WTC11 (cell line): ENCODE measurements around the gene PRUNE2. TPM values are rescaled to one million over a fixed set of nuclear protein-coding genes. Genes with fewer than 3 reads are reported as not detected.

Source experiments
- ATAC-seq: fragments of 200-7000 bp; cut with Tn5 transposase; 2 replicates; pipeline ENCODE4 v1.10.0; 2021; ENCODE audit warnings: mild to moderate bottlenecking, moderate library complexity
- CTCF ChIA-PET: fragments of 300-600 bp; sonication (Branson Sonifier 250); formaldehyde crosslinking; loops from one replicate; lab custom pipeline; 2021; ENCODE audit warnings: antibody characterized with exemption; lab: Charles Lee
- POLR2A ChIA-PET: fragments of 350-600 bp; sonication (Branson Sonifier 250); formaldehyde crosslinking; loops from one replicate; lab custom pipeline; 2021; ENCODE audit warnings: antibody characterized with exemption; lab: Charles Lee
- DNase-seq: peaks from one replicate; pipeline ENCODE4 v3.0.0; 2021; ENCODE audit warnings: low spot score
- H3K27ac Mint-ChIP-seq: 2 replicates; pipeline ENCODE4 v1.8.0; 2021; ENCODE audit warnings: mixed read lengths
- H3K27me3 Mint-ChIP-seq: 2 replicates; pipeline ENCODE4 v1.8.0; 2021; ENCODE audit warnings: low read depth, mild to moderate bottlenecking, moderate library complexity, mixed read lengths
- H3K36me3 Mint-ChIP-seq: 2 replicates; pipeline ENCODE4 v1.8.0; 2021; ENCODE audit warnings: mixed read lengths
- H3K4me1 Mint-ChIP-seq: 2 replicates; pipeline ENCODE4 v1.8.0; 2022; ENCODE audit warnings: mixed read lengths
- H3K4me3 Mint-ChIP-seq: 2 replicates; pipeline ENCODE4 v1.8.0; 2021; ENCODE audit warnings: mild to moderate bottlenecking, moderate library complexity, mixed read lengths
- H3K9me3 Mint-ChIP-seq: 2 replicates; pipeline ENCODE4 v1.8.0; 2021; ENCODE audit warnings: mixed read lengths
- AFF4 ChIP-seq: sonication (generic); formaldehyde crosslinking; IDR thresholded peaks from 2 replicates; pipeline ENCODE4 v1.8.1; 2023; ENCODE audit warnings: mild to moderate bottlenecking, missing genetic modification reagents, borderline replicate concordance
- AR ChIP-seq: fragments of 250-450 bp; sonication (Bioruptor Pico); IDR thresholded peaks from 2 replicates; pipeline ENCODE4 v1.9.0; 2021; ENCODE audit warnings: mild to moderate bottlenecking
- CDX4 ChIP-seq: fragments of 250-450 bp; sonication (Bioruptor Pico); IDR thresholded peaks from 2 replicates; pipeline ENCODE4 v1.9.0; 2021; ENCODE audit warnings: moderate library complexity, mild to moderate bottlenecking, inconsistent platforms, borderline replicate concordance
- CREB1 ChIP-seq: sonication (generic); formaldehyde crosslinking; IDR thresholded peaks from 2 replicates; pipeline ENCODE4 v1.8.0; 2023; ENCODE audit warnings: mild to moderate bottlenecking, missing genetic modification reagents
- ESRRA ChIP-seq: sonication (generic); formaldehyde crosslinking; IDR thresholded peaks from 2 replicates; pipeline ENCODE4 v1.8.1; 2022; ENCODE audit warnings: mild to moderate bottlenecking, missing genetic modification reagents, borderline replicate concordance
- ETV6 ChIP-seq: sonication (generic); formaldehyde crosslinking; IDR thresholded peaks from 2 replicates; pipeline ENCODE4 v1.8.1; 2022; ENCODE audit warnings: mild to moderate bottlenecking, missing genetic modification reagents
- FOXP4 ChIP-seq: sonication (generic); formaldehyde crosslinking; IDR thresholded peaks from 2 replicates; pipeline ENCODE4 v1.8.0; 2022; ENCODE audit warnings: mild to moderate bottlenecking, missing genetic modification reagents
- GRHL2 ChIP-seq: fragments of 250-450 bp; sonication (Bioruptor Pico); IDR thresholded peaks from 2 replicates; pipeline ENCODE4 v1.8.0; 2022; ENCODE audit warnings: mild to moderate bottlenecking, moderate library complexity; ENCODE audit not compliant: insufficient replicate concordance, severe bottlenecking
- HMGA2 ChIP-seq: fragments of 250-450 bp; sonication (Bioruptor Pico); IDR thresholded peaks from 2 replicates; pipeline ENCODE4 v1.4.0; 2021; ENCODE audit warnings: mild to moderate bottlenecking, moderate library complexity
- JUN ChIP-seq: sonication (generic); formaldehyde crosslinking; IDR thresholded peaks from 2 replicates; pipeline ENCODE4 v1.8.0; 2023; ENCODE audit warnings: mild to moderate bottlenecking, missing genetic modification reagents
- SOX15 ChIP-seq: fragments of 250-450 bp; sonication (Bioruptor Pico); IDR thresholded peaks from 2 replicates; pipeline ENCODE4 v1.9.0; 2021; ENCODE audit warnings: mild to moderate bottlenecking
- SP1 ChIP-seq: sonication (generic); formaldehyde crosslinking; conservative IDR thresholded peaks from 2 replicates; pipeline ENCODE4 v1.8.1; 2022; ENCODE audit warnings: missing genetic modification reagents
- TCF7 ChIP-seq: sonication (generic); formaldehyde crosslinking; IDR thresholded peaks from 2 replicates; pipeline ENCODE4 v1.8.0; 2022; ENCODE audit warnings: mild to moderate bottlenecking, low read depth, missing genetic modification reagents, moderate library complexity
- TEAD1 ChIP-seq: sonication (generic); formaldehyde crosslinking; IDR thresholded peaks from 2 replicates; pipeline ENCODE4 v1.8.0; 2022; ENCODE audit warnings: mild to moderate bottlenecking, missing genetic modification reagents
- ZBTB21 ChIP-seq: sonication (generic); formaldehyde crosslinking; IDR thresholded peaks from 2 replicates; pipeline ENCODE4 v1.8.1; 2023; ENCODE audit warnings: mild to moderate bottlenecking, missing genetic modification reagents, borderline replicate concordance
- ZMAT4 ChIP-seq: fragments of 250-450 bp; sonication (Bioruptor Pico); IDR thresholded peaks from 2 replicates; pipeline ENCODE4 v1.9.0; 2021; ENCODE audit warnings: mild to moderate bottlenecking
- ZNF121 ChIP-seq: sonication (generic); formaldehyde crosslinking; IDR thresholded peaks from 2 replicates; pipeline ENCODE4 v1.8.0; 2023; ENCODE audit warnings: missing genetic modification reagents
- ZNF232 ChIP-seq: sonication (generic); formaldehyde crosslinking; IDR thresholded peaks from 2 replicates; pipeline ENCODE4 v1.8.0; 2022; ENCODE audit warnings: mild to moderate bottlenecking, missing genetic modification reagents
- ZNF396 ChIP-seq: fragments of 250-450 bp; sonication (Bioruptor Pico); IDR thresholded peaks from 2 replicates; pipeline ENCODE4 v1.8.0; 2021; ENCODE audit warnings: mild to moderate bottlenecking, moderate library complexity, borderline replicate concordance
- ZNF671 ChIP-seq: fragments of 250-450 bp; sonication (Bioruptor Pico); IDR thresholded peaks from 2 replicates; pipeline ENCODE4 v1.8.0; 2021; ENCODE audit warnings: mild to moderate bottlenecking
- total RNA-seq: library from RNA; stranded (reverse); gene quantifications from 3 replicates; pipeline ENCODE4 v1.2.3, GENCODE V29; 2021

PRUNE2 gene
- total RNA-seq, 1 experiment from 2014 or later = 13.1 TPM

GRCh38 chr9:76572151-76572550, 333.8 kb downstream of the PRUNE2 start:
- H3K36me3 Mint-ChIP-seq = no peaks in the 10 kb centered on the region
- H3K27ac Mint-ChIP-seq = no peak overlapping the region
- H3K27me3 Mint-ChIP-seq = peaks cover 2% of the 10 kb centered on the region; the same call in 1 of the 2 replicates
- H3K4me3 Mint-ChIP-seq = 0 out of 2 replicates have a peak overlapping the region, but pooled peaks have one; percentile 53
- peaks cover 6% of the 10 kb centered on the region for H3K4me1 Mint-ChIP-seq
- TF ChIP-seq GRHL2 = no peak
- TF ChIP-seq, all 79 proteins: peak for 0
- ATAC-seq (no peak), DNase-seq (no peak)
- H3K9me3 Mint-ChIP-seq = peaks cover 11% of the 10 kb centered on the region
- ChIA-PET POLR2A (no interaction called here), CTCF (no interaction called here)

GRCh38 chr9:76571743-76572146, 334.2 kb downstream of the PRUNE2 start:
- no peak for DNase-seq
- TF ChIP-seq HMGA2 = peak; percentile 54; the same call in 1 of the 2 replicates
- TF ChIP-seq ZBTB21 = no peak
- H3K9me3 Mint-ChIP-seq = peaks cover 11% of the 10 kb centered on the region
- ChIA-PET CTCF (no interaction called here), POLR2A (no interaction called here)
- peak overlapping the region; percentile 53 for H3K4me3 Mint-ChIP-seq
- ATAC-seq = no peak
- H3K4me1 Mint-ChIP-seq = peaks cover 6% of the 10 kb centered on the region
- no peaks in the 10 kb centered on the region for H3K36me3 Mint-ChIP-seq
- no peak overlapping the region for H3K27ac Mint-ChIP-seq
- H3K27me3 Mint-ChIP-seq = peaks cover 2% of the 10 kb centered on the region; the same call in 1 of the 2 replicates

GRCh38 chr9:76571288-76571687, 334.6 kb downstream of the PRUNE2 start:
- Mint-ChIP-seq H3K36me3 (no peaks in the 10 kb centered on the region), H3K4me3 (peak overlapping the region; percentile 36), H3K27me3 (peaks cover 2% of the 10 kb centered on the region; the same call in 1 of the 2 replicates), H3K9me3 (peaks cover 11% of the 10 kb centered on the region), H3K27ac (no peak overlapping the region), H3K4me1 (peaks cover 6% of the 10 kb centered on the region)
- DNase-seq (no peak), ATAC-seq (no peak)
- CTCF ChIA-PET = no interaction called here
- no peak for TF ChIP-seq ZNF671 (CRISPR knock-in tag)
- no peak for TF ChIP-seq ZNF396
- no peak for TF ChIP-seq GRHL2
- no peak for TF ChIP-seq AFF4 (CRISPR knock-in tag)
- no peak for TF ChIP-seq ZNF121 (CRISPR knock-in tag)
- TF ChIP-seq ETV6 (CRISPR knock-in tag) = no peak
- TF ChIP-seq TEAD1 (CRISPR knock-in tag) = no peak
- no peak for TF ChIP-seq SP1 (CRISPR knock-in tag)
- POLR2A ChIA-PET = no interaction called here

GRCh38 chr9:76570826-76571225, 335.1 kb downstream of the PRUNE2 start:
- Mint-ChIP-seq H3K4me3 (0 out of 2 replicates have a peak overlapping the region, but pooled peaks have one; percentile 36), H3K4me1 (peaks cover 6% of the 10 kb centered on the region)
- CTCF ChIA-PET = no interaction called here
- TF ChIP-seq ESRRA (CRISPR knock-in tag) = no peak
- TF ChIP-seq AR (CRISPR knock-in tag) = no peak
- TF ChIP-seq SOX15 (CRISPR knock-in tag) = no peak
- TF ChIP-seq FOXP4 (CRISPR knock-in tag) = no peak
- no peak for TF ChIP-seq ZMAT4 (CRISPR knock-in tag)
- no peak for TF ChIP-seq ZBTB21
- TF ChIP-seq CREB1 = no peak
- no peak for TF ChIP-seq ZNF232 (CRISPR knock-in tag)
- no peak for TF ChIP-seq JUN (CRISPR knock-in tag)
- no peak for TF ChIP-seq ZNF671 (CRISPR knock-in tag)
- TF ChIP-seq TCF7 (CRISPR knock-in tag) = no peak
- no peak for TF ChIP-seq CDX4 (CRISPR knock-in tag)

More at GRCh38 chr9:76570826-76571225, 335.1 kb downstream of the PRUNE2 start:
- ATAC-seq (no peak), DNase-seq (no peak)
- peaks cover 11% of the 10 kb centered on the region for H3K9me3 Mint-ChIP-seq
- H3K27me3 Mint-ChIP-seq = peaks cover 2% of the 10 kb centered on the region; the same call in 1 of the 2 replicates
- no peaks in the 10 kb centered on the region for H3K36me3 Mint-ChIP-seq
- POLR2A ChIA-PET = no interaction called here
- H3K27ac Mint-ChIP-seq = no peak overlapping the region
